HepG2 (cell line): Measurements from ENCODE around the gene SLC1A5. TPM values are rescaled to one million over a fixed set of nuclear protein-coding genes. Genes with fewer than 3 reads are reported as not detected.
A peak's percentile ranks its signal among the peaks of the same experiment; 100 is the strongest.

Experiments used
- ASH2L ChIP-seq: fragments of 300-600, 200-600 bp; sonication (generic); IDR thresholded peaks from 2 replicates; pipeline ENCODE4 v1.7.0; 2017; ENCODE audit warnings: low read depth, mild to moderate bottlenecking, moderate library complexity, mixed read lengths, low read length; ENCODE audit not compliant: insufficient read length
- ATF7 ChIP-seq, 2 experiments: fragments of 450-650 bp in 1 of 2; sonication (generic) in 1 of 2; formaldehyde crosslinking in 1 of 2; IDR thresholded peaks; 2 replicates each; pipeline versions ENCODE4 v1.4.0 to v1.6.1; 2016 to 2020; ENCODE audit warnings: antibody characterized with exemption in 1 of 2, mild to moderate bottlenecking in 1 of 2, missing genetic modification reagents in 1 of 2
- CENPT ChIP-seq: sonication (generic); formaldehyde crosslinking; IDR thresholded peaks from 2 replicates; pipeline ENCODE4 v1.8.0; 2022; ENCODE audit warnings: low read depth, mild to moderate bottlenecking, moderate library complexity, missing genetic modification reagents
- DMTF1 ChIP-seq: sonication (generic); formaldehyde crosslinking; IDR thresholded peaks from 2 replicates; pipeline ENCODE4 v1.4.0; 2020; ENCODE audit warnings: mild to moderate bottlenecking, missing genetic modification reagents
- DRAP1 ChIP-seq: IDR thresholded peaks from 2 replicates; pipeline ENCODE4 v1.6.1; 2016; ENCODE audit warnings: missing genetic modification reagents, missing compliant biosample characterization
- ETV5 ChIP-seq: IDR thresholded peaks from 2 replicates; pipeline ENCODE4 v1.6.1; 2018; ENCODE audit warnings: missing biosample characterization, missing genetic modification reagents, inconsistent platforms, borderline replicate concordance
- HOXA5 ChIP-seq: sonication (generic); formaldehyde crosslinking; IDR thresholded peaks from 2 replicates; pipeline ENCODE4 v1.4.0; 2020; ENCODE audit warnings: missing genetic modification reagents
- KMT2B ChIP-seq: IDR thresholded peaks from 2 replicates; pipeline ENCODE4 v1.6.1; 2016; ENCODE audit warnings: missing genetic modification reagents, missing compliant biosample characterization
- ONECUT2 ChIP-seq: sonication (generic); formaldehyde crosslinking; IDR thresholded peaks from 2 replicates; pipeline ENCODE4 v1.4.0; 2020; ENCODE audit warnings: missing genetic modification reagents
- SRSF1 ChIP-seq: fragments of 200-400 bp; formaldehyde crosslinking; optimal IDR thresholded peaks from 2 replicates; pipeline ENCODE3; 2017; ENCODE audit warnings: mild to moderate bottlenecking, low read depth, low read length, moderate library complexity
- ZFP36L2 ChIP-seq: sonication (generic); formaldehyde crosslinking; IDR thresholded peaks from 2 replicates; pipeline ENCODE4 v1.4.0; 2020; ENCODE audit warnings: missing genetic modification reagents
- ZNF121 ChIP-seq: sonication (generic); formaldehyde crosslinking; IDR thresholded peaks from 2 replicates; pipeline ENCODE4 v1.5.0; 2020; ENCODE audit warnings: mild to moderate bottlenecking, missing genetic modification reagents
- ZNF572 ChIP-seq: sonication (generic); formaldehyde crosslinking; IDR thresholded peaks from 2 replicates; pipeline ENCODE4 v1.5.1; 2020; ENCODE audit warnings: mild to moderate bottlenecking, missing genetic modification reagents
- ZNF597 ChIP-seq: sonication (generic); formaldehyde crosslinking; IDR thresholded peaks from 2 replicates; pipeline ENCODE4 v1.5.0; 2020; ENCODE audit warnings: missing genetic modification reagents
- ZNF788 ChIP-seq: sonication (generic); formaldehyde crosslinking; IDR thresholded peaks from 2 replicates; pipeline ENCODE4 v1.5.0; 2020; ENCODE audit warnings: mild to moderate bottlenecking, missing genetic modification reagents, borderline replicate concordance
- polyA plus RNA-seq, 8 experiments: library from polyadenylated mRNA; depleted of rRNA in 3 of 8; stranded (reverse) in 7 of 8; unstranded in 1 of 8; fragments of >200 nt; fragmentation: Illumina TruSeq in 4 of 8; extraction: Trizol in 4 of 8; gene quantifications; 2 replicates each; pipeline versions ENCODE4 v1.2.1 to v1.2.3, GENCODE V29; 2011 to 2016; ENCODE audit warnings: low read depth in 4 of 8, missing spikeins in 1 of 8, mixed read lengths in 1 of 8; ENCODE audit not compliant: insufficient read depth in 1 of 8
- total RNA-seq, 5 experiments: library from RNA; depleted of rRNA; stranded (reverse); fragments of >200 nt; fragmentation: Illumina TruSeq; extraction: Trizol; gene quantifications; 2 replicates each; pipeline ENCODE4 v1.2.3, GENCODE V29; 2016; ENCODE audit warnings: low read depth in 1 of 5
- TF ChIP-seq, protein P1 (sequence below), 2 experiments: sonication (generic) in 1 of 2; formaldehyde crosslinking in 1 of 2; IDR thresholded peaks; 2 replicates each; pipeline versions ENCODE4 v1.4.0 to v1.6.1; 2018 to 2020; ENCODE audit warnings: missing genetic modification reagents in 2 of 2, borderline replicate concordance in 1 of 2, low read depth in 1 of 2, mild to moderate bottlenecking in 1 of 2, missing biosample characterization in 1 of 2
- TF ChIP-seq, protein P2 (sequence below): sonication (generic); formaldehyde crosslinking; IDR thresholded peaks from 2 replicates; pipeline ENCODE4 v1.8.1; 2023; ENCODE audit warnings: missing genetic modification reagents, mild to moderate bottlenecking, borderline replicate concordance

SLC1A5 gene
- total and polyA plus RNA-seq, 2 of the 13 experiments (the other 11 are each of a cell fraction or from before 2014, with no cell fraction given) = 120 to 159 TPM

DNA sequence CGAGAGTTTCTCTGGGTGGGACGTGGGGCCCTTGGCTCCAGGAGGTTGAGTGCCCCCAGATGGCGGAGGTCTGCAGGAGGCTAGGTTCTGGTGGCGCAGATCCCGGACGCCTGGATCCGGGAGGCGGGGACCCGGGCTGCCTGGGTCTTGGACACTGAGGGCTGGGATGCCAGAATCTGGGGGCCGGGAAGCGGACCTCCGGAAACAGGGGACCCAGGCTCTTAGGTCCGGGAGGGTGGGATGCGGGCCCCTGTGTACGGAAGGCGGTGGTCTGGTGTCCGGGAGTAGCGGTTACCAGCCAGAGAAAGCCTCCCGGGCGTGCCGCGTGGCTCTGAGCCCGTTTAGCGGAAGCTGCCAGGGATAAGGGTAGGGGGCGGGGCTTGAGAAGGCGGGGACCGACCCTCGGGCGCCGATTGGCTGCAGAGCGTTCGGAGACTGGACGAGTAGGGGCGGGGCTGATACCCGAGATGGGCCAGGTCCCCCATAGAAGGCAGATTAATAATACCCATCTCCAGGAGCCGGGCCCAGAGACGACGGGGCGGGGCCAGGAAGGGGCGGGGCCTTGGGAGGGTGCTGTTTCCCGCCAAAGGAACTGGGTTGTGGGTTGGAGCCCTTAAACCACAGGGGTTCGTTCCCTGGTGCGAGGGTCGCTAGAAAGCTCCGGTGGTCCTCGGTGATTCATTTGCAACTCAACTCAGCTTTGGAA lies at the start of gene SLC1A5 (continued):
- no peak for TF ChIP-seq DMTF1
- TF ChIP-seq, protein P1, sequence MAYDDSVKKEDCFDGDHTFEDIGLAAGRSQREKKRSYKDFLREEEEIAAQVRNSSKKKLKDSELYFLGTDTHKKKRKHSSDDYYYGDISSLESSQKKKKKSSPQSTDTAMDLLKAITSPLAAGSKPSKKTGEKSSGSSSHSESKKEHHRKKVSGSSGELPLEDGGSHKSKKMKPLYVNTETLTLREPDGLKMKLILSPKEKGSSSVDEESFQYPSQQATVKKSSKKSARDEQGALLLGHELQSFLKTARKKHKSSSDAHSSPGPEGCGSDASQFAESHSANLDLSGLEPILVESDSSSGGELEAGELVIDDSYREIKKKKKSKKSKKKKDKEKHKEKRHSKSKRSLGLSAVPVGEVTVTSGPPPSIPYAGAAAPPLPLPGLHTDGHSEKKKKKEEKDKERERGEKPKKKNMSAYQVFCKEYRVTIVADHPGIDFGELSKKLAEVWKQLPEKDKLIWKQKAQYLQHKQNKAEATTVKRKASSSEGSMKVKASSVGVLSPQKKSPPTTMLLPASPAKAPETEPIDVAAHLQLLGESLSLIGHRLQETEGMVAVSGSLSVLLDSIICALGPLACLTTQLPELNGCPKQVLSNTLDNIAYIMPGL (CRISPR knock-in tag; IDR thresholded peaks at IDR 0.05; ENCODE audit: borderline replicate concordance in 1 of 2, low read depth in 1 of 2) = peak; percentile 55 to 76; a peak in 3 of 4 replicates
- TF ChIP-seq ZNF121 (CRISPR knock-in tag) = 0 out of 2 replicates have a peak, but pooled peaks have one; percentile 30
- peak; percentile 76; the same call in 1 of the 2 replicates for TF ChIP-seq HOXA5
- TF ChIP-seq ATF7 (IDR thresholded peaks at IDR 0.05) = no peak
- no peak; the same call in 1 of the 2 replicates for TF ChIP-seq ATF7 (CRISPR knock-in tag; IDR thresholded peaks at IDR 0.05)
- peak; percentile 78 for TF ChIP-seq ETV5
- no peak; the same call in 1 of the 2 replicates for TF ChIP-seq ZNF788
- no peak for TF ChIP-seq ZFP36L2 (CRISPR knock-in tag)
- TF ChIP-seq ZNF572 (CRISPR knock-in tag) = no peak
- TF ChIP-seq ASH2L = no peak
- no peak for TF ChIP-seq CENPT (CRISPR knock-in tag)
- TF ChIP-seq ZNF597 = no peak
- TF ChIP-seq, protein P2, sequence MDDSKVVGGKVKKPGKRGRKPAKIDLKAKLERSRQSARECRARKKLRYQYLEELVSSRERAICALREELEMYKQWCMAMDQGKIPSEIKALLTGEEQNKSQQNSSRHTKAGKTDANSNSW (CRISPR knock-in tag) = no peak
- 0 out of 2 replicates have a peak, but pooled peaks have one; percentile 54 for TF ChIP-seq KMT2B
- no peak for TF ChIP-seq ONECUT2 (CRISPR knock-in tag)
- peak; percentile 100 for TF ChIP-seq DRAP1
- TF ChIP-seq SRSF1 = peak; percentile 83
